ENCODE data around the gene FAM151B.
"Not testable (repeated sequence)": the region's sequence is repeated elsewhere in the genome, so short reads cannot be mapped to it uniquely, and the experiment has no call there.

Gene FAM151B

GRCh38 chr5:80579050-80579449, 91.2 kb downstream of the FAM151B start:
- TF ChIP-seq CTCF (IDR thresholded peaks at IDR 0.05; ENCODE audit: insufficient read depth, low read depth, low read length, missing control alignments), result no peak

GRCh38 chr5:80580291-80580690, 92.4 kb downstream of the FAM151B start:
- not testable (repeated sequence) for DNase-seq (ENCODE audit: low read depth); H3K4me3 ChIP-seq (ENCODE audit: low read length)

More at GRCh38 chr5:80579050-80579449, 91.2 kb downstream of the FAM151B start:
- no peak for DNase-seq (ENCODE audit: low read depth)
- H3K4me3 ChIP-seq (ENCODE audit: low read length), result no peak overlapping the region

- H3K4me3 ChIP-seq (ENCODE audit: low read length), result no peak overlapping the region
- TF ChIP-seq CTCF (IDR thresholded peaks at IDR 0.05; ENCODE audit: insufficient read depth, low read depth, low read length, missing control alignments), result no peak
- no peak for DNase-seq (ENCODE audit: low read depth)
Measured at GRCh38 chr5:80584770-80585169, 96.9 kb downstream of the FAM151B start.

GRCh38 chr5:80588858-80589540, 101.1 kb downstream of the FAM151B start:
- no peak for TF ChIP-seq CTCF (IDR thresholded peaks at IDR 0.05; ENCODE audit: insufficient read depth, low read depth, low read length, missing control alignments)
- no peak for DNase-seq (ENCODE audit: low read depth)

GRCh38 chr5:80590766-80591165, 102.9 kb downstream of the FAM151B start:
- DNase-seq (ENCODE audit: low read depth), result no peak
- no peak for TF ChIP-seq CTCF (IDR thresholded peaks at IDR 0.05; ENCODE audit: insufficient read depth, low read depth, low read length, missing control alignments)
- no peak overlapping the region for H3K4me3 ChIP-seq (ENCODE audit: low read length)

More at GRCh38 chr5:80588858-80589540, 101.1 kb downstream of the FAM151B start:
- H3K4me3 ChIP-seq (ENCODE audit: low read length), result no peak overlapping the region

GRCh38 chr5:80591352-80591751, 103.5 kb downstream of the FAM151B start:
- TF ChIP-seq CTCF (IDR thresholded peaks at IDR 0.05; ENCODE audit: insufficient read depth, low read depth, low read length, missing control alignments), result no peak
- H3K4me3 ChIP-seq (ENCODE audit: low read length), result no peak overlapping the region
- no peak for DNase-seq (ENCODE audit: low read depth)

- DNase-seq (ENCODE audit: low read depth), result no peak
- no peak overlapping the region for H3K4me3 ChIP-seq (ENCODE audit: low read length)
- no peak for TF ChIP-seq CTCF (IDR thresholded peaks at IDR 0.05; ENCODE audit: insufficient read depth, low read depth, low read length, missing control alignments)
Measured at GRCh38 chr5:80592105-80592504, 104.2 kb downstream of the FAM151B start.

Measured in epithelial cell of esophagus (primary cell).